Suprapubic skin (tissue), 4 donors: ENCODE measurements around the gene CDK18. TPM values are rescaled to one million over a fixed set of nuclear protein-coding genes. Genes with fewer than 3 reads are reported as not detected.

Experiments used
- DNase-seq, 2 donors: peaks; one replicate each; pipeline ENCODE4 v3.0.0-alpha.2; 2019; ENCODE audit warnings: low spot score in 2 of 2
- H3K27ac ChIP-seq: fragments of 200-600 bp; sonication (generic); one replicate; pipeline ENCODE4 v1.5.1; 2019
- H3K27me3 ChIP-seq: fragments of 200-600 bp; sonication (generic); one replicate; pipeline ENCODE4 v1.5.1; 2019
- H3K36me3 ChIP-seq: fragments of 200-600 bp; sonication (generic); one replicate; pipeline ENCODE4 v1.5.1; 2019
- H3K4me1 ChIP-seq: fragments of 200-600 bp; sonication (generic); one replicate; pipeline ENCODE4 v1.5.1; 2019
- H3K4me3 ChIP-seq: fragments of 200-600 bp; sonication (generic); one replicate; pipeline ENCODE4 v1.5.1; 2019; ENCODE audit warnings: mild to moderate bottlenecking
- H3K9me3 ChIP-seq: fragments of 200-600 bp; sonication (generic); one replicate; pipeline ENCODE4 v1.5.1; 2019
- CTCF ChIP-seq, 2 donors: fragments of 200-600 bp in 1 of 2; fragments of 450-650 bp in 1 of 2; sonication (generic) in 1 of 2; IDR thresholded peaks; one replicate each; pipeline ENCODE4 v1.5.1; 2016 to 2019; ENCODE audit warnings: antibody characterized with exemption in 2 of 2, mild to moderate bottlenecking in 1 of 2, moderate library complexity in 1 of 2
- EP300 ChIP-seq: sonication (generic); formaldehyde crosslinking; IDR thresholded peaks from one replicate; pipeline ENCODE4 v1.6.1; 2017; ENCODE audit warnings: antibody characterized with exemption
- POLR2A ChIP-seq, 2 donors: fragments of 450-650 bp; IDR thresholded peaks; one replicate each; pipeline ENCODE4 v1.6.1; 2017; ENCODE audit warnings: antibody characterized with exemption in 2 of 2, mild to moderate bottlenecking in 2 of 2, moderate library complexity in 2 of 2
- POLR2AphosphoS5 ChIP-seq, 3 donors: sonication (generic); formaldehyde crosslinking; IDR thresholded peaks; one replicate each; pipeline ENCODE4 v1.6.1; 2017; ENCODE audit warnings: antibody characterized with exemption in 3 of 3
- WGBS: methylation state at CpG from one replicate; pipeline ENCODE4 v1.1.5; 2018; 5-methylcytosine and 5-hydroxymethylcytosine counted together
- total RNA-seq, 4 donors: library from RNA; depleted of rRNA; stranded (reverse); fragments of >200 nt; gene quantifications; one replicate each; pipeline ENCODE4 v1.1.0, GENCODE V29; 2016

The CDK18 gene
- total RNA-seq, 4 donors from 2014 or later, result 2.7 to 9.7 (median 4.7) TPM

DNA sequence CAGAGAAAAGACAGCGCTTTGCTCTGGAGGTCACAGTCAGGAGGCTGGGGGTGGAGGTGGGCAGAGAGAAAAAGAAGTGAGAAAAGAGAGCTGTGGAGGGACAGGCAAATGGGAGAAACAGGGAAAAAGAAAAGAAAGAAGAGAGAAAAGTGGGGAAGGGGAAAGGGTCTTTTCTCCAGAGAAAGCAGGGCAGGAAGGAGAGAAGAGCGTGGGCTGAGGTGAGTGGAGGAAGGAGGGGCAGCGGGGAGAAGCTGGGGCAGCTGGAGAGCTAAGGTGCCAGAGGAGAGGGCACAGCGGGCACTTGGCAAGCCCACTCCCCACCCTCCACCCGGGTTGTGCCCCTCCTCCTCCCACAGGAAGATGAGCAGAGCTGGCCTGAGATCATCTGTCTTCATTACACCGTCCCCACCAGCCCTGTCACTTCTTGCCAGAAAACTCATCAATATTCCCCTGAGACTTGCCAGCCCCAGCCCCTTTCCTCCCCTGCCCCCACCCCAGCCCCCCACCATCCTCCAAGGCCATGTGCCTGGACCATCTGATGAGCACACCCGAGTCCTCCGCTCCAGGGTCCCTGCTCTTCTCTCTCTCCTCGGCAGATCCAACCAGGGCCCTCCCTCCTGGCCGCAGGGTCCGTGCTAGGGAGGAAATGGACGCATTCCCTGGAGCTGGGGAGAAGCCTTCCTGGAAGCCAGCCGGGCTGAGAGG, 31.6 kb upstream of the CDK18 start:
- Histone ChIP-seq H3K36me3 (no peaks in the 10 kb centered on the region), H3K4me1 (no peaks in the 10 kb centered on the region), H3K9me3 (no peaks in the 10 kb centered on the region), H3K4me3 (no peak overlapping the region), H3K27me3 (peaks cover 62% of the 10 kb centered on the region), H3K27ac (no peak overlapping the region)
- no peak for TF ChIP-seq POLR2A (IDR thresholded peaks at IDR 0.05)
- TF ChIP-seq EP300, result no peak
- TF ChIP-seq CTCF (IDR thresholded peaks at IDR 0.05), result no peak
- no peak for TF ChIP-seq POLR2AphosphoS5 (IDR thresholded peaks at IDR 0.05)
- 20% methylated on average over 13 of the region's 13 CpGs for WGBS
- no peak for DNase-seq

DNA sequence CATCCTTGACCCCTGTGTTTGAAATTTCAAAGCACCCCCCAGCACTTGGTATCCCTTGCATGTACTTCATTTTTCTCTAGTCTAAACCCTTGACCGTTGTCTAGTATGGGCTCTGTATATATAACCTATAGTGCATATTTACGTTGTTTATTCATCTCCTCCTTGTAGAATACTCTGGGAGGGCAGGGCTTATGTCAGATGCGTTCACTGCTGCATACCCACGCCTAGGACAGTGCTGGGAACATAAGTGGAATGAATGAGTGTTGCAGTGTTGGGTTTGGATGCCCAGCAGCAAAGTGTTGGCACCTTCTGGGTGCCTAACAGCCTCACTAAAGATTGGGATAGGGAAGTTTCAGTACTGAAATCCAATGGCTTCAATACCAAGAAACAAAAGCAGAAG, 31.0 kb upstream of the CDK18 start:
- Histone ChIP-seq H3K4me1 (peaks cover 3% of the 10 kb centered on the region), H3K36me3 (no peaks in the 10 kb centered on the region), H3K9me3 (no peaks in the 10 kb centered on the region), H3K27me3 (peaks cover 66% of the 10 kb centered on the region), H3K4me3 (no peak overlapping the region), H3K27ac (no peak overlapping the region)
- TF ChIP-seq POLR2AphosphoS5 (IDR thresholded peaks at IDR 0.05) (no peak), EP300 (no peak), POLR2A (IDR thresholded peaks at IDR 0.05) (no peak), CTCF (IDR thresholded peaks at IDR 0.05) (no peak)
- no peak for DNase-seq
- WGBS, result 45% methylated on average over 4 of the region's 4 CpGs

- H3K4me3 ChIP-seq, result no peak overlapping the region
- 100% methylated on average over 5 of the region's 7 CpGs for WGBS
- no peak for TF ChIP-seq POLR2AphosphoS5 (IDR thresholded peaks at IDR 0.05)
- no peak for TF ChIP-seq EP300
- no peak for TF ChIP-seq POLR2A (IDR thresholded peaks at IDR 0.05)
- TF ChIP-seq CTCF (IDR thresholded peaks at IDR 0.05), result no peak
- no peaks in the 10 kb centered on the region for H3K36me3 ChIP-seq
- H3K9me3 ChIP-seq, result no peaks in the 10 kb centered on the region
- DNase-seq, result no peak
- H3K27me3 ChIP-seq, result peaks cover 71% of the 10 kb centered on the region
- H3K27ac ChIP-seq, result no peak overlapping the region
- peaks cover 3% of the 10 kb centered on the region for H3K4me1 ChIP-seq
Observed at GRCh38 chr1:205473966-205474365, 30.5 kb upstream of the CDK18 start.

DNA sequence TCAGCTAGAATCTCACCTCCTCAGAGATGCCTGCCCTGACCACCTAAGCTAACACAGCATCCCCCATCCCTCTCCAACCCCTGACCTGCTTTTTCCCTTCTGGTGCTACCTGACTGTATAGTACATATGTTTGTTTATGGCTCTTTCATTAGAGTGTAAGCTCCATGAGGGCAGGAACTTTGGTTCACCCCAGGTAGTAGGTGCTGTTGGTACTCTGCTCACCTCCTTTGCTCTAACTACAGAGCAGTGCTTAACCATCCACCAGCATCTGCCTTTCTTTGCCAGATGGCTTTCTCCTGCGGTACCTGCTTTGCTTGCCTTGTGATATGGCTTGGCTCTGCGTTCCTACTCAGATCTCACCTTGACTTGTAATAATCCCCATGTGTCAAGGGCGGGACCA, 29.9 kb upstream of the CDK18 start:
- Histone ChIP-seq H3K4me3 (no peak overlapping the region), H3K4me1 (peaks cover 3% of the 10 kb centered on the region), H3K36me3 (no peaks in the 10 kb centered on the region), H3K9me3 (no peaks in the 10 kb centered on the region), H3K27me3 (peaks cover 69% of the 10 kb centered on the region), H3K27ac (no peak overlapping the region)
- no peak for DNase-seq
- TF ChIP-seq POLR2AphosphoS5 (IDR thresholded peaks at IDR 0.05) (no peak), POLR2A (IDR thresholded peaks at IDR 0.05) (no peak), CTCF (IDR thresholded peaks at IDR 0.05) (no peak), EP300 (no peak)
- 91% methylated on average over 3 of the region's 3 CpGs for WGBS

GRCh38 chr1:205475855-205476254, 28.6 kb upstream of the CDK18 start:
- no peak for TF ChIP-seq POLR2AphosphoS5 (IDR thresholded peaks at IDR 0.05)
- no peak for TF ChIP-seq CTCF (IDR thresholded peaks at IDR 0.05)
- TF ChIP-seq POLR2A (IDR thresholded peaks at IDR 0.05), result no peak
- TF ChIP-seq EP300, result no peak
- WGBS, result 97% methylated on average over 1 of the region's 1 CpG
- no peak overlapping the region for H3K27ac ChIP-seq
- H3K27me3 ChIP-seq, result peaks cover 71% of the 10 kb centered on the region
- peaks cover 3% of the 10 kb centered on the region for H3K4me1 ChIP-seq
- no peaks in the 10 kb centered on the region for H3K36me3 ChIP-seq
- H3K4me3 ChIP-seq, result no peak overlapping the region
- no peaks in the 10 kb centered on the region for H3K9me3 ChIP-seq
- no peak for DNase-seq
